PC-3 (cell line): ENCODE data around the gene KIF18A. TPM values are rescaled to one million over a fixed set of nuclear protein-coding genes. Genes with fewer than 3 reads are reported as not detected.
A peak's percentile ranks its signal among the peaks of the same experiment; 100 is the strongest.

ENCODE experiments used
- ATAC-seq: fragments of 200-7000 bp; cut with Tn5 transposase; 2 replicates; pipeline ENCODE4 v1.9.1; 2020; ENCODE audit warnings: mild to moderate bottlenecking, moderate library complexity
- BruUV-seq: library from RNA; stranded (reverse); fragments of 400-500 nt; replicated peaks from 2 replicates; lab custom pipeline; 2021; lab: Mats Ljungman, UMichigan
- CTCF ChIA-PET: fragments of 300-600 bp; sonication (Branson Sonifier 250); formaldehyde crosslinking; loops from one replicate; lab custom pipeline; 2022; ENCODE audit warnings: antibody characterized with exemption; lab: Charles Lee
- POLR2A ChIA-PET: fragments of 300-600 bp; sonication (Branson Sonifier 250); formaldehyde crosslinking; loops from one replicate; lab custom pipeline; 2022; ENCODE audit warnings: antibody characterized with exemption; ENCODE audit not compliant: unreplicated experiment; lab: Charles Lee
- DNase-seq: peaks from one replicate; pipeline ENCODE4 v3.0.0-alpha.2; 2015
- H2AFZ ChIP-seq: fragments of 300-600 bp; sonication (generic); 2 replicates; pipeline ENCODE4 v1.6.0; 2016; ENCODE audit warnings: antibody characterized with exemption, low read length
- H3F3A ChIP-seq: fragments of 300-600 bp; sonication (generic); one replicate; pipeline ENCODE4 v1.6.0; 2017; ENCODE audit warnings: antibody characterized with exemption, low read length, control low read depth, mild to moderate bottlenecking; ENCODE audit not compliant: unreplicated experiment
- H3K27ac ChIP-seq: fragments of 300-600 bp; sonication (generic); 2 replicates; pipeline ENCODE4 v1.5.1; 2016; ENCODE audit warnings: mild to moderate bottlenecking, low read length
- H3K27me3 ChIP-seq: fragments of 300-600 bp; sonication (generic); 2 replicates; pipeline ENCODE4 v1.6.1; 2016; ENCODE audit warnings: low read length, mixed read lengths
- H3K36me3 ChIP-seq: fragments of 300-600 bp; sonication (generic); 2 replicates; pipeline ENCODE4 v1.6.1; 2016; ENCODE audit warnings: low read depth, mixed run types, low read length, mixed read lengths
- H3K4me1 ChIP-seq: fragments of 300-600 bp; sonication (generic); 2 replicates; pipeline ENCODE4 v1.5.1; 2016; ENCODE audit warnings: low read length; ENCODE audit not compliant: insufficient read depth
- H3K4me2 ChIP-seq: fragments of 300-600 bp; sonication (generic); 2 replicates; pipeline ENCODE4 v1.6.0; 2016; ENCODE audit warnings: low read length
- H3K4me3 ChIP-seq: fragments of 300-600 bp; sonication (generic); 2 replicates; pipeline ENCODE4 v1.5.1; 2016; ENCODE audit warnings: mild to moderate bottlenecking, low read length, mixed read lengths
- H3K79me2 ChIP-seq: fragments of 300-600 bp; sonication (generic); 2 replicates; pipeline ENCODE4 v1.6.1; 2017; ENCODE audit warnings: low read length, mixed read lengths
- H3K9ac ChIP-seq: fragments of 300-600 bp; sonication (generic); 2 replicates; pipeline ENCODE4 v1.6.0; 2016; ENCODE audit warnings: mild to moderate bottlenecking, low read length
- H3K9me2 ChIP-seq: fragments of 300-600 bp; sonication (generic); replicated peaks from 2 replicates; pipeline ENCODE4 v1.6.1; 2016; ENCODE audit warnings: mixed run types, low read length, mixed read lengths
- H3K9me3 ChIP-seq: fragments of 300-600 bp; sonication (generic); 2 replicates; pipeline ENCODE4 v1.6.1; 2016; ENCODE audit warnings: low read length, mixed read lengths
- H4K20me1 ChIP-seq: fragments of 300-600 bp; sonication (generic); 2 replicates; pipeline ENCODE4 v1.6.1; 2016; ENCODE audit warnings: low read length, mixed read lengths
- EZH2 ChIP-seq: fragments of 300-600 bp; sonication (generic); IDR thresholded peaks from one replicate; pipeline ENCODE4 v1.6.1; 2017; ENCODE audit warnings: antibody characterized with exemption, mild to moderate bottlenecking, low read length; ENCODE audit not compliant: unreplicated experiment
- EZH2phosphoT487 ChIP-seq: fragments of 300-600 bp; sonication (generic); IDR thresholded peaks from 2 replicates; pipeline ENCODE4 v1.6.1; 2018; ENCODE audit warnings: mild to moderate bottlenecking, antibody characterized with exemption, low read length, borderline replicate concordance
- intact Hi-C: fragments of 100-400 bp; cut with micrococcal nuclease; formaldehyde crosslinking; loops from 2 replicates; pipeline ENCODE4 v1.9.0; 2023
- total RNA-seq: library from RNA; depleted of rRNA; stranded (reverse); fragments of >200 nt; gene quantifications from 2 replicates; pipeline ENCODE4 v1.2.3, GENCODE V29; 2014
- TF ChIP-seq, protein P1 (sequence below): fragments of 300-600 bp; sonication (generic); conservative IDR thresholded peaks from 2 replicates; pipeline ENCODE4 v1.5.1; 2017; ENCODE audit warnings: antibody characterized with exemption, low read depth, mild to moderate bottlenecking, low read length

The KIF18A gene
- total RNA-seq, 1 experiment from 2014 or later = 15.3 TPM

DNA sequence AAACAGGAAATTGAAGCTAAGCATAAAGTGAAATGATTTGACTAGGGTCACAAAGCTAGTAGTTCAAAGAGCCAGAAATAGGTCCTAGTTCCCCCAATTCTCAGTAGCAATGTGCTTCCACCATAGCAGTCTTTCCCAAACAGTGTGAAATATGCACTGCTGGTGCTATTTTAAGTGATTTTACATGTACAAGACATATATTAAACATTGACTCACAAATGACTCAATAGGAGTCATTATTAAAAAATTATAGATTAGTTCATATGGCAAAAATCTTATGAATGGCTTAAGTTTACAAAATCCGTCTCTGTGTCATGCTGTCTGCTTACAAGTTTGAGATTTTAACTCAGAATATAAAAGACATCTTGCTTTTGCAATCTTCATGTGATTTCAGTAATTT lies 21.4 kb downstream of the KIF18A start:
- peak overlapping the region; percentile 56 for H3K4me2 ChIP-seq
- no TSS peak for BruUV-seq
- H3K27ac ChIP-seq = peak overlapping the region; percentile 74

DNA sequence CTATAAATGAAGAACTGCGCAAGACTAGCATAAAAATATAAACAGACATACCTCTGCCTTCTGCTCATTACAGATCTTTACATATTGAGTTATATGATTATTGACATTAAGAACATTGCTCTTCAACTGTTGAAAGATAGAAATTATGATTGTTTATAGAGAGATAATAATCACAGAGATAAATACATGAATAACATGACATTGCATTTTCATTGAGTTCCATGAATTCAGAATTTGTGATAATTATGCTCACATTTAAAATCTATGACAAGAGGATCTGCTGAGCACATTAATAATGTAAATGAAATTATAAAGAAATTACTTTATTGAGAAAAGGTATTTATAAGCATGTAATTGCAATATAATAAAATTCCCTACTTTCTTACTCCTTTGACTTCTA lies 24.8 kb downstream of the KIF18A start:
- Histone ChIP-seq H3K9me3 (no peaks in the 10 kb centered on the region), H3K36me3 (peaks cover 18% of the 10 kb centered on the region), H3K4me1 (peaks cover 15% of the 10 kb centered on the region), H4K20me1 (no peaks in the 10 kb centered on the region), H3K79me2 (no peaks in the 10 kb centered on the region), H3K4me3 (no peak overlapping the region), H3F3A (no peaks in the 10 kb centered on the region), H2AFZ (no peak overlapping the region), H3K9me2 (no peaks in the 10 kb centered on the region), H3K4me2 (no peak overlapping the region), H3K9ac (no peak overlapping the region), H3K27ac (no peak overlapping the region), H3K27me3 (no peaks in the 10 kb centered on the region)
- ChIA-PET POLR2A (no interaction called here), CTCF (no interaction called here)
- ATAC-seq (no peak), DNase-seq (no peak)
- no peak for TF ChIP-seq EZH2
- no peak for TF ChIP-seq EZH2phosphoT487
- TF ChIP-seq, protein P1, sequence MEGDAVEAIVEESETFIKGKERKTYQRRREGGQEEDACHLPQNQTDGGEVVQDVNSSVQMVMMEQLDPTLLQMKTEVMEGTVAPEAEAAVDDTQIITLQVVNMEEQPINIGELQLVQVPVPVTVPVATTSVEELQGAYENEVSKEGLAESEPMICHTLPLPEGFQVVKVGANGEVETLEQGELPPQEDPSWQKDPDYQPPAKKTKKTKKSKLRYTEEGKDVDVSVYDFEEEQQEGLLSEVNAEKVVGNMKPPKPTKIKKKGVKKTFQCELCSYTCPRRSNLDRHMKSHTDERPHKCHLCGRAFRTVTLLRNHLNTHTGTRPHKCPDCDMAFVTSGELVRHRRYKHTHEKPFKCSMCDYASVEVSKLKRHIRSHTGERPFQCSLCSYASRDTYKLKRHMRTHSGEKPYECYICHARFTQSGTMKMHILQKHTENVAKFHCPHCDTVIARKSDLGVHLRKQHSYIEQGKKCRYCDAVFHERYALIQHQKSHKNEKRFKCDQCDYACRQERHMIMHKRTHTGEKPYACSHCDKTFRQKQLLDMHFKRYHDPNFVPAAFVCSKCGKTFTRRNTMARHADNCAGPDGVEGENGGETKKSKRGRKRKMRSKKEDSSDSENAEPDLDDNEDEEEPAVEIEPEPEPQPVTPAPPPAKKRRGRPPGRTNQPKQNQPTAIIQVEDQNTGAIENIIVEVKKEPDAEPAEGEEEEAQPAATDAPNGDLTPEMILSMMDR = no peak
- intact Hi-C loops = no loop called here
- no TSS peak for BruUV-seq

More for the DNA sequence above, 21.4 kb downstream of the KIF18A start:
- Histone ChIP-seq H4K20me1 (no peaks in the 10 kb centered on the region), H3F3A (peaks cover 5% of the 10 kb centered on the region), H3K79me2 (0 out of 2 replicates have a peak, but pooled peaks cover 6% of the 10 kb centered on the region), H3K4me1 (peaks cover 41% of the 10 kb centered on the region), H3K4me3 (no peak overlapping the region), H2AFZ (no peak overlapping the region), H3K27me3 (no peaks in the 10 kb centered on the region), H3K9ac (peak overlapping the region; percentile 43), H3K36me3 (peaks cover 13% of the 10 kb centered on the region), H3K9me3 (no peaks in the 10 kb centered on the region), H3K9me2 (no peaks in the 10 kb centered on the region)
- no peak for TF ChIP-seq EZH2
- no peak for TF ChIP-seq EZH2phosphoT487
- TF ChIP-seq, protein P1 = no peak
- ChIA-PET CTCF (no interaction called here), POLR2A (no interaction called here)
- peak; percentile 80 for DNase-seq
- intact Hi-C loops = loop anchor here (5.0 kb wide), 1 partner anchor 39 kb away; no protein-coding TSS in a partner anchor
- peak; percentile 70 for ATAC-seq

DNA sequence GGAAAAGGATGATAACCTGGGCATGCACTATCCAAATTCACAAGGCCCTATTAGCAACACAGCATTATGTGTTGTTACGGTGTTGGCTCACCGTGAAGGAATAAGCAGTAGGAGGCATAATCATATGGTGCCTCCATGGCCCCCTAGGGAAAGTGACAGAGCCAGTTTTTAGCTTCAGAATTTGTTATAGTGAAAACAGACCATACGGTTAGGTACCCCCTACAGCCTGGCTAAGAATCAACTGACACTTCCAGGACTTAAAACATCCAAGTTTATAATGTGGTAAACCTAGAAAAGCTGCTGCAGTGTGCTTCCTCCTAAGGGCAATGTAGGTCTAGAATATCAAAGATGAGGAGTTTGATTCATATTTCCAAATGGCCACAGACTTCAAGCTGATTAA lies 30.4 kb downstream of the KIF18A start:
- peaks cover 22% of the 10 kb centered on the region for H3K36me3 ChIP-seq
- no peaks in the 10 kb centered on the region for H3F3A ChIP-seq
- ChIA-PET POLR2A (no interaction called here), CTCF (no interaction called here)
- intact Hi-C loops = no loop called here
- no peaks in the 10 kb centered on the region for H3K79me2 ChIP-seq
- ATAC-seq = no peak
- no TSS peak for BruUV-seq
- no peak overlapping the region for H3K9ac ChIP-seq
- H3K27ac ChIP-seq = no peak overlapping the region
- peaks cover 4% of the 10 kb centered on the region; the same call in 1 of the 2 replicates for H3K4me1 ChIP-seq
- no peaks in the 10 kb centered on the region for H4K20me1 ChIP-seq
- no peak for DNase-seq
- H2AFZ ChIP-seq = no peak overlapping the region
- no peaks in the 10 kb centered on the region for H3K9me3 ChIP-seq
- no peaks in the 10 kb centered on the region for H3K9me2 ChIP-seq
- TF ChIP-seq EZH2phosphoT487 (no peak), EZH2 (no peak)
- TF ChIP-seq, protein P1 = no peak
- no peak overlapping the region for H3K4me3 ChIP-seq
- H3K27me3 ChIP-seq = no peaks in the 10 kb centered on the region
- no peak overlapping the region for H3K4me2 ChIP-seq
